PC-3 (cell line): Measurements from ENCODE around the gene SMTNL1.

Experiments
- EZH2 ChIP-seq: fragments of 300-600 bp; sonication (generic); IDR thresholded peaks from one replicate; pipeline ENCODE4 v1.6.1; 2017; ENCODE audit warnings: antibody characterized with exemption, mild to moderate bottlenecking, low read length; ENCODE audit not compliant: unreplicated experiment
- TF ChIP-seq, protein P1 (sequence below): fragments of 300-600 bp; sonication (generic); conservative IDR thresholded peaks from 2 replicates; pipeline ENCODE4 v1.5.1; 2017; ENCODE audit warnings: antibody characterized with exemption, low read depth, mild to moderate bottlenecking, low read length

DNA sequence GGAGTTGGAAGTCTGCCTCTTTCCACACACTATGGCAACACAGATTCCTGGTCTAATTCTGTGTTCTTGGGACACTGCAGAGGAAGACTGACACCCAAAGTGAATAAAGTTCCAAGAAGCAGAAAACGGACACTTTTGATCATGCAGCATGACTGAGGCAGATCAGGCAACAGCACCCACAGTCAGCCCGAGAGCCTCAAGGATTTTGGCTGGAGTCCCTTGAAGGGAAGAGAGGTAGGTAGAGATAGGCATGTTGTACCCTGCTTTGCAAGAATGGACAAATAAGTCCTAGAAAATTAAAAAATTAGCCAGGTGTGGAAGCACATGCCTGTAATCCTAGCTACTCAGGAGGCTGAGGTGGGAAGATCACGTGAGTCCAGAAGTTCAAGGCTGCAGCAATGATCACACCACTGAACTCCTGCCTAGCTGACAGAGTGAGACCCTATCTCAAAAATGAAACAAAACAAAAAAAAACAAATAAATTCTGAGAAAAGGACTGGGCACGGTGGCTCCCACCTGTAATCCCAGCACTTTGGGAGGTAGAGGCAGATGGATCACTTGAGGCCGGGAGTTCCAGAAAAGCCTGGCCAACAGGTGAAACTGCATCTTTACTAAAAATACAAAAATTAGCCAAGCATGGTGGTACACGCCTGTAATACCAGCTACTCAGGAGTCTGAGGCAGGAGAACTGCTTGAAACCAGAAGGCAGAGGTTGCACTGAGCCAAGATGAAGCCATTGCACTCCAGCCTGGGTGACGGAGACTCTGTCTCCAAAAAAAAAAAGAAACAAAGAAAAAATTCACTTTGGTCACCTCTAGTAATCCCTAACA is 28.8 kb upstream of the SMTNL1 start:
- TF ChIP-seq EZH2, result no peak
- TF ChIP-seq, protein P1, sequence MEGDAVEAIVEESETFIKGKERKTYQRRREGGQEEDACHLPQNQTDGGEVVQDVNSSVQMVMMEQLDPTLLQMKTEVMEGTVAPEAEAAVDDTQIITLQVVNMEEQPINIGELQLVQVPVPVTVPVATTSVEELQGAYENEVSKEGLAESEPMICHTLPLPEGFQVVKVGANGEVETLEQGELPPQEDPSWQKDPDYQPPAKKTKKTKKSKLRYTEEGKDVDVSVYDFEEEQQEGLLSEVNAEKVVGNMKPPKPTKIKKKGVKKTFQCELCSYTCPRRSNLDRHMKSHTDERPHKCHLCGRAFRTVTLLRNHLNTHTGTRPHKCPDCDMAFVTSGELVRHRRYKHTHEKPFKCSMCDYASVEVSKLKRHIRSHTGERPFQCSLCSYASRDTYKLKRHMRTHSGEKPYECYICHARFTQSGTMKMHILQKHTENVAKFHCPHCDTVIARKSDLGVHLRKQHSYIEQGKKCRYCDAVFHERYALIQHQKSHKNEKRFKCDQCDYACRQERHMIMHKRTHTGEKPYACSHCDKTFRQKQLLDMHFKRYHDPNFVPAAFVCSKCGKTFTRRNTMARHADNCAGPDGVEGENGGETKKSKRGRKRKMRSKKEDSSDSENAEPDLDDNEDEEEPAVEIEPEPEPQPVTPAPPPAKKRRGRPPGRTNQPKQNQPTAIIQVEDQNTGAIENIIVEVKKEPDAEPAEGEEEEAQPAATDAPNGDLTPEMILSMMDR, result no peak
